K562 (cell line): Measurements from ENCODE around the gene SRSF11. TPM values are rescaled to one million over a fixed set of nuclear protein-coding genes. Genes with fewer than 3 reads are reported as not detected.

ENCODE experiments used
- CGGBP1 ChIP-seq: fragments of 250-450 bp; sonication (Bioruptor Pico); IDR thresholded peaks from 2 replicates; pipeline ENCODE4 v1.9.0; 2021; ENCODE audit warnings: mild to moderate bottlenecking
- CXXC5 ChIP-seq: fragments of 250-450 bp; sonication (Bioruptor Pico); IDR thresholded peaks from 2 replicates; pipeline ENCODE4 v1.8.0; 2022; ENCODE audit warnings: inconsistent platforms, mild to moderate bottlenecking, moderate library complexity
- E2F5 ChIP-seq: sonication (generic); formaldehyde crosslinking; IDR thresholded peaks from 2 replicates; pipeline ENCODE4 v1.8.0; 2022; ENCODE audit warnings: mild to moderate bottlenecking, missing genetic modification reagents
- HDAC8 ChIP-seq: fragments of 450-650 bp; IDR thresholded peaks from 2 replicates; pipeline ENCODE4 v1.6.1; 2016; ENCODE audit warnings: mild to moderate bottlenecking, missing genetic modification characterization, moderate library complexity, missing compliant biosample characterization
- MEF2D ChIP-seq: conservative IDR thresholded peaks from 2 replicates; pipeline ENCODE4 v1.6.1; 2016; ENCODE audit warnings: low read depth, missing genetic modification characterization, missing compliant biosample characterization
- NFE2 ChIP-seq: IDR thresholded peaks from 2 replicates; pipeline ENCODE4 v1.6.1; 2014; ENCODE audit warnings: antibody characterized with exemption, low read depth
- RBM14 ChIP-seq: fragments of 200-400 bp; formaldehyde crosslinking; IDR thresholded peaks from 2 replicates; pipeline ENCODE4 v1.6.1; 2018; ENCODE audit warnings: low read depth, mild to moderate bottlenecking, low read length, moderate library complexity, borderline replicate concordance; ENCODE audit not compliant: insufficient read depth
- SNRNP70 ChIP-seq: fragments of 200-400 bp; formaldehyde crosslinking; optimal IDR thresholded peaks from 2 replicates; pipeline ENCODE3; 2017; ENCODE audit warnings: low read depth, low read length
- TAF1 ChIP-seq: IDR thresholded peaks from 2 replicates; pipeline ENCODE4 v1.6.1; 2011; ENCODE audit warnings: mild to moderate bottlenecking, low read length, moderate library complexity; ENCODE audit not compliant: insufficient read depth, control insufficient read depth, severe bottlenecking; ENCODE audit errors: extremely low read depth
- TFE3 ChIP-seq: fragments of 450-650 bp; formaldehyde crosslinking; IDR thresholded peaks from 2 replicates; pipeline ENCODE4 v1.4.0; 2020; ENCODE audit warnings: mild to moderate bottlenecking, mixed read lengths
- THRB ChIP-seq: fragments of 450-650 bp; formaldehyde crosslinking; conservative IDR thresholded peaks from 2 replicates; pipeline ENCODE4 v1.4.0; 2022; ENCODE audit warnings: mild to moderate bottlenecking, missing genetic modification characterization
- U2AF1 ChIP-seq: fragments of 200-400 bp; formaldehyde crosslinking; optimal IDR thresholded peaks from 2 replicates; pipeline ENCODE3; 2017; ENCODE audit warnings: mild to moderate bottlenecking, low read depth, low read length, moderate library complexity
- ZNF12 ChIP-seq: sonication (generic); formaldehyde crosslinking; IDR thresholded peaks from 2 replicates; pipeline ENCODE4 v1.4.0; 2020; ENCODE audit warnings: mild to moderate bottlenecking, missing genetic modification reagents
- ZNF146 ChIP-seq: IDR thresholded peaks from one replicate; pipeline ENCODE4 v1.6.1; 2018; ENCODE audit warnings: missing compliant biosample characterization; ENCODE audit not compliant: unreplicated experiment
- ZNF436 ChIP-seq: fragments of 250-450, 450-650 bp; sonication (Bioruptor Pico); formaldehyde crosslinking; IDR thresholded peaks from 2 replicates; pipeline ENCODE4 v1.7.0; 2020; ENCODE audit warnings: mild to moderate bottlenecking
- ZNF512 ChIP-seq: IDR thresholded peaks from 2 replicates; pipeline ENCODE4 v1.6.1; 2016; ENCODE audit warnings: missing genetic modification characterization, missing compliant biosample characterization
- polyA plus RNA-seq, 8 experiments: library from polyadenylated mRNA; depleted of rRNA in 4 of 8; stranded (reverse) in 5 of 8; unstranded in 3 of 8; fragments of >200 nt; fragmentation: Nextera tagmentation in 2 of 8; fragmentation: Illumina TruSeq in 1 of 8; extraction: Ambion mirVana in 2 of 8; extraction: Trizol in 1 of 8; gene quantifications; 2 replicates each; pipeline versions ENCODE4 v1.2.1 to v1.2.3, GENCODE V29; 2011 to 2014; ENCODE audit warnings: inconsistent platforms in 1 of 8, missing spikeins in 1 of 8
- total RNA-seq, 7 experiments: library from RNA; depleted of rRNA in 6 of 7; stranded (reverse); fragments of >200 nt in 6 of 7; fragmentation: Illumina TruSeq in 2 of 7; extraction: Trizol in 2 of 7; gene quantifications; 2 replicates each; pipeline versions ENCODE4 v1.2.1 to v1.2.3, GENCODE V29; 2011 to 2021; ENCODE audit warnings: low replicate concordance in 1 of 7
- TF ChIP-seq, protein P1 (sequence below): fragments of 450-650 bp; IDR thresholded peaks from 2 replicates; pipeline ENCODE4 v1.6.1; 2018; ENCODE audit not compliant: partially characterized antibody

The SRSF11 gene
- total and polyA plus RNA-seq, 9 of the 15 experiments (the other 6 are each of a cell fraction or from before 2014, with no cell fraction given), result 76.9 to 418 (median 190) TPM

- TF ChIP-seq, protein P1, sequence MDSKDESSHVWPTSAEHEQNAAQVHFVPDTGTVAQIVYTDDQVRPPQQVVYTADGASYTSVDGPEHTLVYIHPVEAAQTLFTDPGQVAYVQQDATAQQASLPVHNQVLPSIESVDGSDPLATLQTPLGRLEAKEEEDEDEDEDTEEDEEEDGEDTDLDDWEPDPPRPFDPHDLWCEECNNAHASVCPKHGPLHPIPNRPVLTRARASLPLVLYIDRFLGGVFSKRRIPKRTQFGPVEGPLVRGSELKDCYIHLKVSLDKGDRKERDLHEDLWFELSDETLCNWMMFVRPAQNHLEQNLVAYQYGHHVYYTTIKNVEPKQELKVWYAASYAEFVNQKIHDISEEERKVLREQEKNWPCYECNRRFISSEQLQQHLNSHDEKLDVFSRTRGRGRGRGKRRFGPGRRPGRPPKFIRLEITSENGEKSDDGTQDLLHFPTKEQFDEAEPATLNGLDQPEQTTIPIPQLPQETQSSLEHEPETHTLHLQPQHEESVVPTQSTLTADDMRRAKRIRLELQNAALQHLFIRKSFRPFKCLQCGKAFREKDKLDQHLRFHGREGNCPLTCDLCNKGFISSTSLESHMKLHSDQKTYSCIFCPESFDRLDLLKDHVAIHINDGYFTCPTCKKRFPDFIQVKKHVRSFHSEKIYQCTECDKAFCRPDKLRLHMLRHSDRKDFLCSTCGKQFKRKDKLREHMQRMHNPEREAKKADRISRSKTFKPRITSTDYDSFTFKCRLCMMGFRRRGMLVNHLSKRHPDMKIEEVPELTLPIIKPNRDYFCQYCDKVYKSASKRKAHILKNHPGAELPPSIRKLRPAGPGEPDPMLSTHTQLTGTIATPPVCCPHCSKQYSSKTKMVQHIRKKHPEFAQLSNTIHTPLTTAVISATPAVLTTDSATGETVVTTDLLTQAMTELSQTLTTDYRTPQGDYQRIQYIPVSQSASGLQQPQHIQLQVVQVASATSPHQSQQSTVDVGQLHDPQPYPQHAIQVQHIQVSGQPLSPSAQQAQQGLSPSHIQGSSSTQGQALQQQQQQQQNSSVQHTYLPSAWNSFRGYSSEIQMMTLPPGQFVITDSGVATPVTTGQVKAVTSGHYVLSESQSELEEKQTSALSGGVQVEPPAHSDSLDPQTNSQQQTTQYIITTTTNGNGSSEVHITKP, result no peak
- TF ChIP-seq SNRNP70 (no peak), E2F5 (CRISPR knock-in tag) (no peak), ZNF146 (CRISPR knock-in tag) (no peak), CGGBP1 (CRISPR knock-in tag) (peak; percentile 96), CXXC5 (peak; percentile 95), ZNF512 (tag) (no peak), ZNF436 (CRISPR knock-in tag) (no peak), RBM14 (no peak), TAF1 (peak; percentile 86), HDAC8 (no peak), MEF2D (tag) (no peak), TFE3 (CRISPR knock-in tag) (no peak), THRB (no peak), NFE2 (no peak), U2AF1 (peak; percentile 38), ZNF12 (CRISPR knock-in tag) (no peak)
Observed at GRCh38 chr1:70221238-70222121, at the start of gene SRSF11 (continued).
